Lung (tissue), 12 donors: ENCODE data around the gene AQP12A. TPM values are rescaled to one million over a fixed set of nuclear protein-coding genes. Genes with fewer than 3 reads are reported as not detected.

ENCODE experiments used
- ATAC-seq: fragments of 200-7000 bp; cut with Tn5 transposase; one replicate; pipeline ENCODE4 v1.9.1; 2020; ENCODE audit warnings: moderate number of reproducible peaks; ENCODE audit not compliant: insufficient read depth, low FRiP score
- DNase-seq, 3 donors: peaks; one replicate each; pipeline ENCODE4 v3.0.0-alpha.2; 2013 to 2017
- H3K27ac ChIP-seq, 2 donors: one replicate each; pipeline ENCODE4 v1.5.1; 2013; ENCODE audit warnings: mild to moderate bottlenecking in 2 of 2, moderate library complexity in 2 of 2, control low read depth in 1 of 2, inconsistent platforms in 1 of 2, low read depth in 1 of 2, low read length in 1 of 2
- H3K27me3 ChIP-seq, 3 donors: one replicate each; pipeline ENCODE4 v1.5.1; 2013; ENCODE audit warnings: low read length in 2 of 3; ENCODE audit not compliant: control insufficient read depth in 3 of 3, insufficient read depth in 3 of 3
- H3K36me3 ChIP-seq, 4 donors: one replicate each; pipeline ENCODE4 v1.5.1; 2013; ENCODE audit warnings: low read length in 4 of 4, mild to moderate bottlenecking in 1 of 4, moderate library complexity in 1 of 4; ENCODE audit not compliant: control insufficient read depth in 4 of 4, insufficient read depth in 4 of 4
- H3K4me1 ChIP-seq, 5 donors: one replicate each; pipeline ENCODE4 v1.5.1; 2013; ENCODE audit warnings: low read length in 5 of 5, mild to moderate bottlenecking in 2 of 5, moderate library complexity in 1 of 5; ENCODE audit not compliant: control insufficient read depth in 5 of 5, insufficient read depth in 5 of 5
- H3K4me3 ChIP-seq: one replicate; pipeline ENCODE4 v1.5.1; 2013; ENCODE audit warnings: mild to moderate bottlenecking, control low read depth, moderate library complexity
- H3K9ac ChIP-seq, 2 donors: one replicate each; pipeline ENCODE4 v1.5.1; 2013; ENCODE audit warnings: low read length in 2 of 2, control low read depth in 1 of 2; ENCODE audit not compliant: insufficient read depth in 1 of 2
- H3K9me3 ChIP-seq, 4 donors: one replicate each; pipeline ENCODE4 v1.5.1; 2013; ENCODE audit warnings: low read length in 3 of 4, mild to moderate bottlenecking in 1 of 4, moderate library complexity in 1 of 4; ENCODE audit not compliant: control insufficient read depth in 4 of 4, insufficient read depth in 3 of 4
- WGBS, 2 donors: extraction: QIAGEN DNeasy Blood & Tissue Kit; methylation state at CpG; one replicate each; pipeline ENCODE4 v1.1.7; 2013; 5-methylcytosine and 5-hydroxymethylcytosine counted together
- polyA plus RNA-seq, 2 donors: library from polyadenylated mRNA; stranded (reverse); fragments of 200-250 nt; gene quantifications; one replicate each; pipeline ENCODE4 v1.2.1, GENCODE V29; 2013
- total RNA-seq, 2 donors: library from RNA; depleted of rRNA in 1 of 2; stranded (reverse); fragments of >200 nt in 1 of 2; gene quantifications; one replicate each; pipeline ENCODE4 v1.2.1, GENCODE V29; 2014 to 2021
- TF ChIP-seq, protein P1 (sequence below): IDR thresholded peaks from 2 replicates; pipeline ENCODE4 v1.5.1; 2012; ENCODE audit warnings: mild to moderate bottlenecking; ENCODE audit errors: control extremely low read depth, extremely low read depth
- donor health status: control.
- donor health status: control.
- donor health status: Bipolar disorder and iron deficiency.
- donor health status: healthy.
- donor health status: DM: yes; HTN: yes; CAD: no.

The AQP12A gene
- total and polyA plus RNA-seq, 4 donors, result not detected

DNA sequence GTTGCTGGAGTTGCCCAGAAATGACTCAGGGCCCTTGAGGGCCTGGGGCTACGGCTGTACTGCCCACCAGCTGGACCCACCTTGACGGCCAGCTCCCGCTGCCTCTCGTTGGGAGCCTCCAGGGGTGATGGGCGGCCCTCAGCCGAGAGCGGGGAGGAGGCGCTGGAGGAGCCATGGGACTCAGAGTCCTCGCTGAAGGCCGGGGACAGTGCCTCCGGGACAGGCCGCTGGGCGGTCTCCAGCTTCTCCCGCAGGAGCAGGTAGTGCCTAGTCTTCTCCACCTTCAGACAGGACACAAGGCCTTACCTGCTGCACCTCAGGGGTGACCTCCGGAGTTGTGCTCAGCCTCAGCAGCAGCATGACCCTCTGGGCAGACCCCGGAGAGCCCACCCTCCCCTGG is 30.7 kb downstream of the AQP12A start:
- WGBS, 2 donors, result 86 to 92% methylated on average over 16 of the region's 16 CpGs
- Histone ChIP-seq H3K27me3 (no peaks in the 10 kb centered on the region), H3K27ac (no peak overlapping the region), H3K36me3 (no peaks in the 10 kb centered on the region), H3K9me3 (no peaks in the 10 kb centered on the region), H3K9ac (no peak overlapping the region), H3K4me1 (no peaks in the 10 kb centered on the region), H3K4me3 (no peak overlapping the region)
- no peak for DNase-seq
- TF ChIP-seq, protein P1, sequence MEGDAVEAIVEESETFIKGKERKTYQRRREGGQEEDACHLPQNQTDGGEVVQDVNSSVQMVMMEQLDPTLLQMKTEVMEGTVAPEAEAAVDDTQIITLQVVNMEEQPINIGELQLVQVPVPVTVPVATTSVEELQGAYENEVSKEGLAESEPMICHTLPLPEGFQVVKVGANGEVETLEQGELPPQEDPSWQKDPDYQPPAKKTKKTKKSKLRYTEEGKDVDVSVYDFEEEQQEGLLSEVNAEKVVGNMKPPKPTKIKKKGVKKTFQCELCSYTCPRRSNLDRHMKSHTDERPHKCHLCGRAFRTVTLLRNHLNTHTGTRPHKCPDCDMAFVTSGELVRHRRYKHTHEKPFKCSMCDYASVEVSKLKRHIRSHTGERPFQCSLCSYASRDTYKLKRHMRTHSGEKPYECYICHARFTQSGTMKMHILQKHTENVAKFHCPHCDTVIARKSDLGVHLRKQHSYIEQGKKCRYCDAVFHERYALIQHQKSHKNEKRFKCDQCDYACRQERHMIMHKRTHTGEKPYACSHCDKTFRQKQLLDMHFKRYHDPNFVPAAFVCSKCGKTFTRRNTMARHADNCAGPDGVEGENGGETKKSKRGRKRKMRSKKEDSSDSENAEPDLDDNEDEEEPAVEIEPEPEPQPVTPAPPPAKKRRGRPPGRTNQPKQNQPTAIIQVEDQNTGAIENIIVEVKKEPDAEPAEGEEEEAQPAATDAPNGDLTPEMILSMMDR, result no peak
- ATAC-seq, result no peak

DNA sequence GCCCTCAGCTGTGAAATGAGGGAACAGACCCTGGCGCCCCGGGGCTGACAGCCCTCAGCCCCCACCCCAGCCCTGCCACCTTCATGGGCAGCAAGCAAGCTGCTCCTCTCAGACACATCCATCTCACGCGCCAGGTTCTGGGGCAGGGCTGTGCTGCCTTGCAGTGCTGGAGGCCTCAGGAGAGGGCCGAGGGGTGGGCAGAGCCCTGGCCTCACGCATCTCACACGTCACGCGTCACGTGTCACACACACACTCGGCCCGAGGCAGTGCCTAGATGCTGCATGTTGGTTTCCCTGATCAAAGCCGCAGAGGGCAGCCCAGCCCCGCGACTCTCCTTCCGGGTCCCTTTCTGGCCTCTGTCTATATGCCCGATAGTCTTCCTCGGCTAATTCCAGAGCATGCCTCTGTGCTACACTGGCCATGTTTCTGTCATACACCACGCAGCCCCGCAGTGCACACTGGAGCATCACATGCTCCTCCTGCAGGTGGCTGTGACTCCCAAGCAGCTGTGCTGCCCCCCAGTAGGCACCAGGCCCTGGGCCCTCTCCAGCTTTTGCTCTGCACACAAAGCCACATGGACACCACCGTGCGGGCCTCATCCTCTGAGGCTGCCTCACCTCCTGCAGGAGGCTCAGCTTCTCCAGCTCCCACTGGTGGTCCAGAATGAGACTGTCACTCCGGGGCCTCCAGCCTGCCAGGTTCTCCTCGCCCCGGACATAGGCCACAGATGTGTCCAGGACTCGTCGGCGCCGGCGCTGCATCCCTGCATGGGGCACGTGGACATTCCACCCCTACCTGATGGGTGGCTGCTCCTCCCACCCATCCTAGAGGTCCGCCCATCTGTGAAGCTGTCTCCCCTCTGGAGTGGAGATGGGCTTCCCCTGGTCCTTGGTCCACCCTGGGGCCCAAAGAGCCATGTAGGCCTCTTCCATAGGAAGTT is 31.4 kb downstream of the AQP12A start:
- H3K27ac ChIP-seq, result no peak overlapping the region
- H3K9ac ChIP-seq, result no peak overlapping the region
- H3K27me3 ChIP-seq, result no peaks in the 10 kb centered on the region
- H3K4me1 ChIP-seq, result no peaks in the 10 kb centered on the region
- TF ChIP-seq, protein P1, result no peak
- H3K9me3 ChIP-seq, result no peaks in the 10 kb centered on the region
- H3K4me3 ChIP-seq, result no peak overlapping the region
- WGBS, 2 donors, result 82 to 90% methylated on average over 32 of the region's 32 CpGs
- DNase-seq (no peak), ATAC-seq (no peak)
- H3K36me3 ChIP-seq, result no peaks in the 10 kb centered on the region

- ATAC-seq, result no peak
- TF ChIP-seq, protein P1, result no peak
- Histone ChIP-seq H3K9ac (no peak overlapping the region), H3K27me3 (no peaks in the 10 kb centered on the region), H3K4me3 (no peak overlapping the region), H3K27ac (no peak overlapping the region), H3K9me3 (no peaks in the 10 kb centered on the region), H3K4me1 (no peaks in the 10 kb centered on the region), H3K36me3 (no peaks in the 10 kb centered on the region)
- WGBS, 2 donors, result 91 to 95% methylated on average over 9 of the region's 9 CpGs
- DNase-seq, result no peak
Measured at GRCh38 chr2:240723851-240724250, 32.2 kb downstream of the AQP12A start.
